WI38 (cell line): Measurements from ENCODE around the gene CHKB.

Experiments used
- H3K4me3 ChIP-seq: 2 replicates; pipeline ENCODE4 v1.5.1; 2011; ENCODE audit warnings: low read depth, mild to moderate bottlenecking, control low read depth, low read length
- TF ChIP-seq, protein P1 (sequence below): IDR thresholded peaks from 2 replicates; pipeline ENCODE4 v1.5.1; 2012; ENCODE audit warnings: low read depth, mild to moderate bottlenecking, control low read depth, low read length

Gene CHKB

DNA sequence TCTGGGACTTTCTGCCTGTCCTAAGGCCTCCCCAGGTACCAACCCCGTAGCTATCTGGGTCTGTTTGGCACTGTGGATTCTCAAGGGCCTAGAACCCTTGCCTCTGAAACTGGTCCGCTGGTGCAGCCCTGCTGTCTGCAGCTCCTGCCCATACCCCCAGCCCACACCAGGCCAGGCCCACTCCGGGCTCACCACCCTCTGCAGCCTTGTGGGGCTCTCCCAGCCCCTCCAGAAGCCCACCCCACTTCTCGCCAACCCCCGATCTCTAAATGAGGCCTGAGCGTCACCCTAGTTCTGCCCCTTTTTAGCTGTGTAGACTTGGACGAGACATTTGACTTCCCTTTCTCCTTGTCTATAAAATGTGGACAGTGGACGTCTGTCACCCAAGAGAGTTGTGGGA, 32.3 kb downstream of the CHKB start:
- TF ChIP-seq, protein P1, sequence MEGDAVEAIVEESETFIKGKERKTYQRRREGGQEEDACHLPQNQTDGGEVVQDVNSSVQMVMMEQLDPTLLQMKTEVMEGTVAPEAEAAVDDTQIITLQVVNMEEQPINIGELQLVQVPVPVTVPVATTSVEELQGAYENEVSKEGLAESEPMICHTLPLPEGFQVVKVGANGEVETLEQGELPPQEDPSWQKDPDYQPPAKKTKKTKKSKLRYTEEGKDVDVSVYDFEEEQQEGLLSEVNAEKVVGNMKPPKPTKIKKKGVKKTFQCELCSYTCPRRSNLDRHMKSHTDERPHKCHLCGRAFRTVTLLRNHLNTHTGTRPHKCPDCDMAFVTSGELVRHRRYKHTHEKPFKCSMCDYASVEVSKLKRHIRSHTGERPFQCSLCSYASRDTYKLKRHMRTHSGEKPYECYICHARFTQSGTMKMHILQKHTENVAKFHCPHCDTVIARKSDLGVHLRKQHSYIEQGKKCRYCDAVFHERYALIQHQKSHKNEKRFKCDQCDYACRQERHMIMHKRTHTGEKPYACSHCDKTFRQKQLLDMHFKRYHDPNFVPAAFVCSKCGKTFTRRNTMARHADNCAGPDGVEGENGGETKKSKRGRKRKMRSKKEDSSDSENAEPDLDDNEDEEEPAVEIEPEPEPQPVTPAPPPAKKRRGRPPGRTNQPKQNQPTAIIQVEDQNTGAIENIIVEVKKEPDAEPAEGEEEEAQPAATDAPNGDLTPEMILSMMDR: no peak
- H3K4me3 ChIP-seq: no peak overlapping the region

GRCh38 chr22:50548921-50549790, 33.5 kb downstream of the CHKB start:
- H3K4me3 ChIP-seq: no peak overlapping the region
- TF ChIP-seq, protein P1: no peak

GRCh38 chr22:50548040-50548920, 34.4 kb downstream of the CHKB start:
- no peak overlapping the region for H3K4me3 ChIP-seq
- TF ChIP-seq, protein P1: no peak

DNA sequence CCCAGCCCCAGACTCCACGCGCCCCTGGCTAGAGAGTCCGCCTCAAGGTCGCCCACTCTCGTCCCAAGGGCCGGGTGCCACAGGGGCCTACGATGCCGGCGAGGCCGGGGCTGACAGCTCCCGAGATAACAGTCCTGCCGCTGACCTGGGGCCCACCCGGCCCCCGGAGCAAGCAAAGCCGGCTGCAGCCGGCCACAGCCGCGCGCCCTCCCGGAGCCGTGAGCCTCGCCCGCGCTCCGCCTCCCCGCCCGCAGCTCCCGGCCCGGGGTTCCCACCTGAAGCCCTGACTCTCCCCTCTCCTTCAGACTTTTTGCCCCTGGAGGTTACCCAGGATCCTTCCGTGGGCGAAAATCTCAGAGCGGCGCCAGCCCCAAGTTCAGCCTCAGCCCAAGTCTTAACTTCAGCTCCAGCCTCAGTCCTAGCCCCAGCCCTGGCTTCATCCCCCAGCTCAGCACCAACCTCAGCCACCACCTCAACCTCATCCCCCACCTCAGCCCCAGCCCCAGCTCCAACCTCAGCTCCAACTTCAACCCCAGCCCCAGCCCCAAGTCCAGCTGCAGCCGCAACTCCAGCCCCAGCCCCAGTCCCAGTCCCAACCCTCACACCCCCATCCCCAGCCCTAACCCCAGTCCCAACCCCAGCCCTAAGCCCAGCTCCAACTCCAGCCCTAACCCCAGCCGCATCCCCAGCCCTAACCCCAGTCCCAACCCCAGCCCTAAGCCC, 35.2 kb downstream of the CHKB start:
- TF ChIP-seq, protein P1: no peak

GRCh38 chr22:50546326-50547262, 36.1 kb downstream of the CHKB start:
- no peak overlapping the region for H3K4me3 ChIP-seq
- TF ChIP-seq, protein P1: no peak

More for the DNA sequence above, 35.2 kb downstream of the CHKB start:
- no peak overlapping the region for H3K4me3 ChIP-seq
